GM18519 (cell line): ENCODE data around the gene EYS.
"Not testable (repeated sequence)": the region's sequence is repeated elsewhere in the genome, so short reads cannot be mapped to it uniquely, and the experiment has no call there.

Experiments
- ATAC-seq: cut with Tn5 transposase; IDR thresholded peaks from one replicate; pipeline ENCODE4 v1.9.1; 2021; ENCODE audit warnings: mild to moderate bottlenecking, moderate library complexity; ENCODE audit not compliant: unreplicated experiment, low FRiP score

The EYS gene

GRCh38 chr6:64030950-64031618 is 1675.9 kb downstream of the EYS start:
- ATAC-seq = not testable (repeated sequence)

- ATAC-seq = no peak
Measured at GRCh38 chr6:64023693-64024092, 1683.3 kb downstream of the EYS start.

- no peak for ATAC-seq
Measured at GRCh38 chr6:64014595-64014994, 1692.4 kb downstream of the EYS start.

- ATAC-seq = no peak
Measured at GRCh38 chr6:64013011-64013410, 1694.0 kb downstream of the EYS start.

- ATAC-seq = no peak
Measured at GRCh38 chr6:64012351-64013001, 1694.5 kb downstream of the EYS start.

GRCh38 chr6:64010666-64011065 is 1696.4 kb downstream of the EYS start:
- ATAC-seq = no peak

GRCh38 chr6:64010010-64010409 is 1697.0 kb downstream of the EYS start:
- ATAC-seq = no peak

- ATAC-seq = no peak
Measured at GRCh38 chr6:64006246-64006645, 1700.8 kb downstream of the EYS start.

GRCh38 chr6:64000818-64001491 is 1706.1 kb downstream of the EYS start:
- ATAC-seq = no peak

- no peak for ATAC-seq
Measured at GRCh38 chr6:63999613-64000012, 1707.4 kb downstream of the EYS start.

GRCh38 chr6:63998991-63999390 is 1708.0 kb downstream of the EYS start:
- ATAC-seq = no peak

- no peak for ATAC-seq
Measured at GRCh38 chr6:63997734-63998133, 1709.3 kb downstream of the EYS start.

- ATAC-seq = no peak
Measured at GRCh38 chr6:63997221-63997620, 1709.8 kb downstream of the EYS start.

- ATAC-seq = no peak
Measured at GRCh38 chr6:63985223-63985622, 1721.8 kb downstream of the EYS start.

GRCh38 chr6:63975699-63976098 is 1731.3 kb downstream of the EYS start:
- ATAC-seq = no peak

GRCh38 chr6:63968650-63969049 is 1738.4 kb downstream of the EYS start:
- no peak for ATAC-seq

GRCh38 chr6:63964366-63964765 is 1742.7 kb downstream of the EYS start:
- no peak for ATAC-seq

- ATAC-seq = no peak
Measured at GRCh38 chr6:63963769-63964315, 1743.2 kb downstream of the EYS start.

GRCh38 chr6:63953336-63954021 is 1753.5 kb downstream of the EYS start:
- ATAC-seq = not testable (repeated sequence)

- no peak for ATAC-seq
Measured at GRCh38 chr6:63947792-63948529, 1759.1 kb downstream of the EYS start.
